GM18502 (cell line): ENCODE measurements around the gene AIP.

Experiments
- ATAC-seq: cut with Tn5 transposase; IDR thresholded peaks from one replicate; pipeline ENCODE4 v1.9.1; 2021; ENCODE audit warnings: mild to moderate bottlenecking; ENCODE audit not compliant: unreplicated experiment, poor library complexity

The AIP gene

GRCh38 chr11:67482827-67483798, at the start of gene AIP:
AIP (plus strand) TSS chr11:67483026; CDS start chr11:67483159, 133 bp downstream.
- ATAC-seq = peak; percentile 70

DNA sequence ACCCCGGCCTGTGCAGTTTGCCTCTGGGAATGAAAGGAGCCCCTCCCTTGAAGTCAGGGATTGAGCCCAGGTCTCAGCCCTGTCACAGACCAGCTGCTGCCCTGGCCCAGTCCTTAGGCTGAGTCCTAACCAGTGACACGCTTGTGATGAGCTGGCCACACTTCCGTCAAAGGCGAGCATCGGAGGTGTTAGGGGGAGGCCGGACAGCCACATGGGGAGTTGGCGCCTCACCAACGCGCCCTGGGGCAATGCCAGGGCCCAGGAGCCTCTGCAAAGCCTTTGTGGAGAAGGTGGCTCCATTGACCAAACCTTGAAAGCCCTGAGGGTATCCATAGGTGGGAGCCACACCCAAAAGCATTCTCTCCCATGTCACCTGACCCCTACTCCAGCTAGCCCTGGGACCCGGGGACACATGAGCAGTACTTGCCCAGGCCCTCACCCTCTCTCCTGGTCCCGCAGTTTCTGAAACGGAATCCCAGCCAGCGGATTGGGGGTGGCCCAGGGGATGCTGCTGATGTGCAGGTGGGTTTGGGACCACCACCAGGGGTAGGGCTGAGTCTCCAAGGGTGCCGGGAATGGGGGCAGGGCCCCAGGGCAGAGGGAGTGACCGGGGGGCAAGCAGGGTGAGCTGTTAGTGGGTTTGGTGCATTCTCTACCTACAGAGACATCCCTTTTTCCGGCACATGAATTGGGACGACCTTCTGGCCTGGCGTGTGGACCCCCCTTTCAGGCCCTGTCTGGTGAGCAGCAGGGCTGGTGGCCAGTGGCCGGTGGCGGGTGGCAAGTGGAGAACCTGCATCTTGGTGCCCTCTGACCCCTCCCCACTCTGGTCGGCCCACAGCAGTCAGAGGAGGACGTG, 49.1 kb upstream of the AIP start:
- no peak for ATAC-seq

GRCh38 chr11:67434395-67434881, 48.4 kb upstream of the AIP start:
- no peak for ATAC-seq

- no peak for ATAC-seq
Measured at GRCh38 chr11:67435031-67435726, 47.6 kb upstream of the AIP start.

DNA sequence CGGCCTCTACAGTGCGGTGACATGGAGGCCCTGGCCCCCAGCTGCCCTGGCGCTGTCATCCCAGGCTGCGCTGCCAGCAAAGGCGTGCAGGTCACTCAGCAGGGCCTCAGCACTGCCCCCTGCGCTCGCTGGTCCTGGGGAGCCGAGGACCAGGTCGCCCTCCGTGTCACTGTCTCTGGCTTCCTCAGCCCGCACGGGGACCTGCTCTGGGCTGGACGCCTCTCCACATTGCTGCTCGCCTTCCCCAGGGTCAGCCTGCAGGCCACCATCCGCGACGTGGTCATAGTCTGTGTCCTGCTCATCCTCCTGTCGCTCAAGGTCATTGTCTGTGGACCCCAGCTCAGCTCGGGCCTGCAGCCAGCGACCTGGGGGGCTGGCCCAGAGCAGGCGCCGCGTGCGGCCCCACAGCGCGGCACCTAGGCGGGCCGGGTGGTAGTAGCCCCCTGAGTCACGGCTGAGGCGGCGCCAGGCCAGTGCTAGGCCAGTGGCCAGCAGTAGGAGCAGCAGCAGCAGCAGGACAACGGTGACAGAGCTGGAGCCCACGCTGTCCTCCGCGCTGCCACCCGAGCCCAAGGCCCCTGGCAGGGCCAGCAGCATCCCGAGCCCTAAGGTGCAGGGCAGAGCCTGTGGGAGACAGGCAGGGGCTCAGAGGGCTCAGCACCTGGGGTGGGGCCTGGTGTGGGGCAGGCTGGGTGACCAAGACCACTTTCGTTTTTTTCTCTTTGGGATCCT, 46.9 kb upstream of the AIP start:
- ATAC-seq = no peak

- ATAC-seq = no peak
Measured at GRCh38 chr11:67436459-67437081, 46.3 kb upstream of the AIP start.

DNA sequence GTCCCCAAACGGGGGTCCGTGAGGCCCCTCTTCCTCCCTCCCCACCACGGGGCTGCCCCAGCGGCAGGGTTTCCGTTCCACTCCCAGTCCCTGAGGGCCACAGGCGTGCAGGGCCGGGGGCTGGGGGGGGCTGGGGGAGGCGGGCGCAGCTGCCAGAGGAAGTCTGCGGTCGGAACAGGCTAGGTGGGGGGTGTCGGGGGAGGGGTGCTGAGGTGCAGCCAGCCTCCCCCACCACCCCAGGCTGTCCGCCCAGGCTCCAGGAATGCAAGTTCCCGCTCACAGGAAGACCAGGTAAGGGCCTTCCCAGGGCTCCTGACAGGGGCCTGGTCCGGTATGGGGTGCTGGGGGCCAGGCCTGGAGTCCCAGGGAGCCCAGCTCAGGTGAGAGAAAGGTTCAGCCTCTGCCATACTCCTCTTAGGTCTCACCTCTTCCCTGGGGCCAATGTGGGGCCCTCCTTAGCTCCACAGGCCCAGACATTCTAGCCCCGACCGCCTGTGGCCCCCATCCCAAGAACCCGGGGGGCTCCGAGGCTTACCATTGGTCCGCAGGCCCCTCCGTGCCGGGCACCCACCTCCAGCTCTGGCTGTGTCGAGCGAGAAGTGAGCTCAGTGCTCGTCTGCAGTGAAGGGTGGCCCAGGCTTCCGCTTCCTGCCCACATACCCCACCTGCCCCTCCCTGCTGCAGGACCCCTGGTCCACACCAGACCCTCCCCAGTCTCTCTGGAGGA, 45.6 kb upstream of the AIP start, which contains the start of gene PTPRCAP:
Gene PTPRCAP (minus strand): TSS at position 601 of the 727 bp plus-strand sequence. CDS start 63 bp downstream, at position 538.
- ATAC-seq = no peak

- ATAC-seq = no peak
Measured at GRCh38 chr11:67437809-67438157, 45.0 kb upstream of the AIP start.

- ATAC-seq = no peak
Measured at GRCh38 chr11:67438158-67438902, 44.5 kb upstream of the AIP start.

DNA sequence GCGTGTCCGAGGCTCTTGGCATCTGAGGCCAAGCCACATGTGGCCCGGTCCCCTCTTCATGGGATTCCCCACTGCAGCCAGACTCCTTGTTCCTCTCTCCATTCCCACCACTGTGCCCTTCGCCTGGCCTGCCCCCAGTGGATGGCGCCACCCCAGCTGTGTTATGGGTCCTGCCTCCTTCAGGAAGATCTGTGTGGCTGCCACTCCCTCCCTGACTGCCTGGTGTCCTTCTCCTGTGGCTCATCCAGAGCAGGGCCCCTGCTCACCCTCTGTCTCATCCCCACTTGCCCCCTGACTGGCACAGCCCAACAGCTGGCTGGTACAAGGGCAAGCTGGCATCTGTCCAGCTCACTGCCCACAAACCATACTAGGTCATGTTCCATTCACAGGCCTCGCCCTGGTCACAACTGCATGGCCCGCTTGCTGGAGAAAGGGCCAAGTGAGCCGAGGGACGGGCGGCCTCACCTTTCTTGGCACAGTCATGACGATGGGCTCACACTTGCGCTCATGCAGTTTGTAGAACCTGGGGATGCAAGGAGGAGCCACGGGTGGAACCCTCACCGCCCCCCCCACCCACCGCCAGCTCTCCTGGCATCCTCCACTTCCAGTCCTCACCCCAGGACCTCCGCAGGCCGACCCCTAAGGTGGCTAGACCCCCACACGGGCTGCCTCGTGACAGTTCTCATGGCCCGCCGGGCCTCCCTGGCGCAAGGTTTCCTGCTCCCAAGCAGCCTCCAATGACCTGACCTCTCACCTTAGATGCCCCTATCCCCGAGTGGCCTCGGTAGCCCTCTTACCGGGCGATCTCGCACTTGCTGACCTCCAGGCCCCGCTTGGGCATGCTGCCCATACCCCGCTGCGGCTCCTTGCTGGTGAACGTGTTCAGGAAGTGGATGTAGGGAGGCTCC, 43.3 kb upstream of the AIP start:
- ATAC-seq = no peak

- no peak for ATAC-seq
Measured at GRCh38 chr11:67440229-67441097, 42.4 kb upstream of the AIP start.

DNA sequence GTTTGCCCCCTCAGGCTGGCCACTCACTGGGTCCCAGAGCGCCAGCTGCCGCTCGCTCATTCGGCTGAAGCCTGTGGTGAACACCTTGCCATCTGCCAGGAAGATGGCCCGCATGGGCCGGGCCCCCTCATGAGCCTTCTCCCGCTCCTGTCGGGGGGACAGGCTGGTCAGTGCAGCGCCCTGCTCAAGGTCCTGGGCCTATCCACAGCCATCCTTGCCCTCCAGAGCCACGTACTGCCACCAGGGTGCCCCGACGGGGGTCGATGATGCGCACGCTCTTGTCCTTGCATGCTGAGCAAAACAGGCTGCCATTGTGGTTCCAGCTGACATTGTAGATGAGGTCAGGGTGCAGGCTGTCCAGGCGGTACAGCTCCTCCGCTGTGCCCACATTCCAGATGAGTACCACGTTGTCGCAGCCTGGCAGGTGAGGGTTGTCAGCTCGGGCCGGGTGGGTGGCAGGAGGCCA, 41.7 kb upstream of the AIP start:
- no peak for ATAC-seq

GRCh38 chr11:67441731-67442351, 41.0 kb upstream of the AIP start:
- no peak for ATAC-seq

DNA sequence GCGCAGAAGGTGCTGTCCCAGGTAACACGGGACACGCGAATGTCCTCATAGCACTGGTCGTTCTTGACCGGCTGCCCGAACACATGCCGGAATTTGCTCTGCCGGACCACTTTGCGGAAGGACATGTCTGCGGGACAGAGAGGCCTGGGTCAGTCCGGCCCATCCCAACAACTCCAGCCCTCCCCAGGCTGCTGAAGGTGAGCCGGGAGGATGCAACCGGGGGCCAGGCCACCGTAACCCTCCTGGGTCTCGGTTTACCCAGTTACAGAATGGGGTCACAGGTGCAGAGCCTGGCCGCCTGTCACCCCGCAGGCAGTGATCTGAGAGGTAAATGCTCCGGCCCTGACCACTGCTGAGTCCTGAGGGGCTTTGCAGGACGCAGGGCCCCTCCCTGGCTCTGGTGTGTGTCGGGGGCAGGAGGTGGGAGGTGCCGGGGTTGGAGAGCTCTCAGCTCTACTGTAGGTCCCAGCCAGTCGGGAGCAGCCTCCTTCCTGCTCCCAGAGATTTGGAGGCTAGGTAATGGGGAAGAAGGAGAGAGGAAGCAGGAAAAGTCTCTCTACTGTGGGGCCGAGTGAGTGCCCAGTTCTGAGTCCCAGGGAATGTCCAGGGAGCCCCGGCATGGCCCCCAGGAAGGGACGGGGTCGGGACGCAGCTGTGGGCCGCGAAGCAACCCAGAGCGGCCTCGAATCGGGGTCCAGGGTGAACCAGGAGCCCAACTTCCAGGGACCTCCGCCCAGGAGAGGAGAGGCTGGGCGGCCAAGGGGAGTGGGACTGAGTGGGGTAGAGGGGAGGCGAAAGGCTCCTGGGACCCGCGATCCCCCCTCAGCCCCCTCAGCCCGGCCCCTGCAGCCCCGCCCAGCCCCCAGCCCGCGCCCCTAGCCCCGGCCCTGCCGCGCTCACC, 40.1 kb upstream of the AIP start:
- ATAC-seq = no peak
